ENCODE results near the gene ZDHHC6. TPM values are rescaled to one million over a fixed set of nuclear protein-coding genes. Genes with fewer than 3 reads are reported as not detected.
A peak's percentile ranks its signal among the peaks of the same experiment; 100 is the strongest.

The ZDHHC6 gene
- total RNA-seq, 1 experiment from 2014 or later: 40.3 TPM

DNA sequence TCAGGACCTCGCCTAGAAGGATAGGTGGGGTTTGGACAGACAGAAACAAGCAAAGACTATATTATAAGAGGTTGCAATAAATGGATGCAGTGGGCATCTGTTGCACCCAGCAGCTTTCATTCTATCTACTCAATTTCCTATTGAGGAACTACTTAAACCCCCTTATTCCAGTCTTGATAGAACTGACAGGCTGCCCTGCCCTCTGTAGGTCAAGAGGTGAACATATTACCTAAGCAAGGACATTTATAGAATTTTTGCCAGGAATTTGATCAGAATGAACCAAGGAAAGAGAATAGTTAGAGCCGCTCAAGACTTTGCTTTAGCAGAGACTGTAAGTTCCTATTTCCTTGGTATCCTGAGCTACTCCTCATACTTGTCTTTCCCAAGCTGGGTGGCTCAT lies 9.8 kb upstream of the ZDHHC6 start:
- no peak for ATAC-seq
- H3K36me3 ChIP-seq (ENCODE audit: control insufficient read depth, insufficient read depth, low read length): no peaks in the 10 kb centered on the region
- no peak overlapping the region for H3K27ac ChIP-seq (ENCODE audit: low read length)
- DNase-seq (ENCODE audit: low read depth, low spot score): no peak
- H3K27me3 ChIP-seq (ENCODE audit: control insufficient read depth, insufficient read depth, low read length): no peaks in the 10 kb centered on the region
- TF ChIP-seq, protein P1, sequence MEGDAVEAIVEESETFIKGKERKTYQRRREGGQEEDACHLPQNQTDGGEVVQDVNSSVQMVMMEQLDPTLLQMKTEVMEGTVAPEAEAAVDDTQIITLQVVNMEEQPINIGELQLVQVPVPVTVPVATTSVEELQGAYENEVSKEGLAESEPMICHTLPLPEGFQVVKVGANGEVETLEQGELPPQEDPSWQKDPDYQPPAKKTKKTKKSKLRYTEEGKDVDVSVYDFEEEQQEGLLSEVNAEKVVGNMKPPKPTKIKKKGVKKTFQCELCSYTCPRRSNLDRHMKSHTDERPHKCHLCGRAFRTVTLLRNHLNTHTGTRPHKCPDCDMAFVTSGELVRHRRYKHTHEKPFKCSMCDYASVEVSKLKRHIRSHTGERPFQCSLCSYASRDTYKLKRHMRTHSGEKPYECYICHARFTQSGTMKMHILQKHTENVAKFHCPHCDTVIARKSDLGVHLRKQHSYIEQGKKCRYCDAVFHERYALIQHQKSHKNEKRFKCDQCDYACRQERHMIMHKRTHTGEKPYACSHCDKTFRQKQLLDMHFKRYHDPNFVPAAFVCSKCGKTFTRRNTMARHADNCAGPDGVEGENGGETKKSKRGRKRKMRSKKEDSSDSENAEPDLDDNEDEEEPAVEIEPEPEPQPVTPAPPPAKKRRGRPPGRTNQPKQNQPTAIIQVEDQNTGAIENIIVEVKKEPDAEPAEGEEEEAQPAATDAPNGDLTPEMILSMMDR (IDR thresholded peaks at IDR 0.05): peak; percentile 40; the same call in 1 of the 2 replicates
- TF ChIP-seq TCF7L2 (IDR thresholded peaks at IDR 0.05; ENCODE audit: low read depth, low read length): no peak
- BruUV-seq (replicated peaks): no TSS peak
- CTCF ChIA-PET: interaction anchor here (0.5 kb wide), 1 partner anchor 40 kb away, joined by 10 read pairs; no protein-coding TSS in a partner anchor
- in situ Hi-C loops (cut with HindIII; ENCODE audit: low pct_unique_long_range_greater_than_20kb, low sequenced_read_pairs) (no loop called here), intact Hi-C loops (cut with micrococcal nuclease; ENCODE audit: unreplicated experiment) (no loop called here)
- H3K9me3 ChIP-seq (ENCODE audit: control insufficient read depth, insufficient read depth, low read depth, low read length): peaks cover 10% of the 10 kb centered on the region; the same call in 1 of the 2 replicates
- POLR2A ChIA-PET: no interaction called here
- no peak overlapping the region for H3K4me3 ChIP-seq (ENCODE audit: low read depth in 2 of 2, low read length in 2 of 2)
- no peaks in the 10 kb centered on the region for H3K4me1 ChIP-seq (ENCODE audit: control insufficient read depth, insufficient read depth, low read length)

DNA sequence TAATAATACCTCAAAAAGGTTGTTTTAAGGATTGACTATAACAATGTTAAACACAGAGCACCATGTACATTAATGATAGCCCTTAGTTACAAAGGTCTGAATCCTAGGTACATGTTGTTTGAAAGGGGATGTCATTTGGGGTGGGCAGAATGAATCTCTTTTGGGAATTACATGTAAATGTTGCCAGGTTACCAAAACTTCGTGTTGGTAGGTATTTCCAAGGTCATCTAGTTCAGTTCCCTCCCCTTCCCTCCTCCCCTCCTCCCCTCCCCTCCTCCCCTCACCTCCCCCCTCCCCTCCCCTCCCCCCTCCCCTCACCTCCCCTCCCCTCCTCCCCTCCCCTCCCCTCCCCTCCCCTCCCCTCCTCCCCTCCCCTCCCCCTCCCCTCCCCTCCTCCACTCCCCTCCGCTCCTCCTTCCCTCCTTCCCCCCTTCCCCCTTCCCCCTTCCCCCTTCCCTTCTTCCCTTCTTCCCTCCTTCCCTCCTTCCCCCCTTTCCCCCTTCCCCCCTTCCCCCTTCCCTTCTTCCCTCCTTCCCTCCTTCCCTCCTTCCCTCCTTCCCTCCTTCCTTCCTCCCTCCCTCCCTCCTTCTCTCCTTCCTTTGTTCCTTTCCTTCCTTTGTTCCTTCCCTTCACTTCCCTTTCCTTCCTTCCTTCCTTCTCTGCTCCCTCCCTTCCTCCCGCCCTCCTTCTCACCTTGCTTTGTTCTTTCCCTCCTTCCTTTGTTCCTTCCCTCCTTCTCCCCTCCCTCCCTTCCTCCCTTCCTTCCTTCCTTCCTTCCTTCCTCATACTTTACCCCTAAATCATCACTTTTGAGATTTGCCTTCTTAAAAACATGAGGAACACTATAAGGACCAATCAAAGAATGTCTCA lies 8.4 kb upstream of the ZDHHC6 start:
- ChIA-PET CTCF (interaction anchor here (1.1 kb wide), 1 partner anchor 930 kb away, joined by 4 read pairs; no protein-coding TSS in a partner anchor), POLR2A (no interaction called here)
- TF ChIP-seq, protein P2, sequence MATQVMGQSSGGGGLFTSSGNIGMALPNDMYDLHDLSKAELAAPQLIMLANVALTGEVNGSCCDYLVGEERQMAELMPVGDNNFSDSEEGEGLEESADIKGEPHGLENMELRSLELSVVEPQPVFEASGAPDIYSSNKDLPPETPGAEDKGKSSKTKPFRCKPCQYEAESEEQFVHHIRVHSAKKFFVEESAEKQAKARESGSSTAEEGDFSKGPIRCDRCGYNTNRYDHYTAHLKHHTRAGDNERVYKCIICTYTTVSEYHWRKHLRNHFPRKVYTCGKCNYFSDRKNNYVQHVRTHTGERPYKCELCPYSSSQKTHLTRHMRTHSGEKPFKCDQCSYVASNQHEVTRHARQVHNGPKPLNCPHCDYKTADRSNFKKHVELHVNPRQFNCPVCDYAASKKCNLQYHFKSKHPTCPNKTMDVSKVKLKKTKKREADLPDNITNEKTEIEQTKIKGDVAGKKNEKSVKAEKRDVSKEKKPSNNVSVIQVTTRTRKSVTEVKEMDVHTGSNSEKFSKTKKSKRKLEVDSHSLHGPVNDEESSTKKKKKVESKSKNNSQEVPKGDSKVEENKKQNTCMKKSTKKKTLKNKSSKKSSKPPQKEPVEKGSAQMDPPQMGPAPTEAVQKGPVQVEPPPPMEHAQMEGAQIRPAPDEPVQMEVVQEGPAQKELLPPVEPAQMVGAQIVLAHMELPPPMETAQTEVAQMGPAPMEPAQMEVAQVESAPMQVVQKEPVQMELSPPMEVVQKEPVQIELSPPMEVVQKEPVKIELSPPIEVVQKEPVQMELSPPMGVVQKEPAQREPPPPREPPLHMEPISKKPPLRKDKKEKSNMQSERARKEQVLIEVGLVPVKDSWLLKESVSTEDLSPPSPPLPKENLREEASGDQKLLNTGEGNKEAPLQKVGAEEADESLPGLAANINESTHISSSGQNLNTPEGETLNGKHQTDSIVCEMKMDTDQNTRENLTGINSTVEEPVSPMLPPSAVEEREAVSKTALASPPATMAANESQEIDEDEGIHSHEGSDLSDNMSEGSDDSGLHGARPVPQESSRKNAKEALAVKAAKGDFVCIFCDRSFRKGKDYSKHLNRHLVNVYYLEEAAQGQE (IDR thresholded peaks at IDR 0.05; ENCODE audit: insufficient read depth in 1 of 2, low read depth in 2 of 2, low read length in 1 of 2): no peak
- TF ChIP-seq TCF7L2 (IDR thresholded peaks at IDR 0.05; ENCODE audit: low read depth, low read length) (no peak), POLR2AphosphoS5 (IDR thresholded peaks at IDR 0.05; ENCODE audit: low read depth, low read length) (no peak), SIN3A (IDR thresholded peaks at IDR 0.05; ENCODE audit: borderline replicate concordance, insufficient read depth, low read depth, low read length) (no peak)
- TF ChIP-seq, protein P1 (IDR thresholded peaks at IDR 0.05): no peak
- Histone ChIP-seq H3K27me3 (ENCODE audit: control insufficient read depth, insufficient read depth, low read length) (no peaks in the 10 kb centered on the region), H3K9me3 (ENCODE audit: control insufficient read depth, insufficient read depth, low read depth, low read length) (peaks cover 10% of the 10 kb centered on the region; the same call in 1 of the 2 replicates), H3K36me3 (ENCODE audit: control insufficient read depth, insufficient read depth, low read length) (no peaks in the 10 kb centered on the region; the same call in 1 of the 2 replicates), H3K4me3 (ENCODE audit: low read depth in 2 of 2, low read length in 2 of 2) (no peak overlapping the region), H3K4me1 (ENCODE audit: control insufficient read depth, insufficient read depth, low read length) (no peaks in the 10 kb centered on the region), H3K27ac (ENCODE audit: low read length) (no peak overlapping the region)
- in situ Hi-C loops (cut with HindIII; ENCODE audit: low pct_unique_long_range_greater_than_20kb, low sequenced_read_pairs): no loop called here
- DNase-seq (ENCODE audit: low read depth, low spot score) (no peak), ATAC-seq (no peak)
- no TSS peak for BruUV-seq (replicated peaks)
- intact Hi-C loops (cut with micrococcal nuclease; ENCODE audit: unreplicated experiment): no loop called here

Measured in Panc1 (cell line).